ENCODE results near the gene ZSCAN5B.
"Not testable (repeated sequence)": the region's sequence is repeated elsewhere in the genome, so short reads cannot be mapped to it uniquely, and the experiment has no call there.

ZSCAN5B gene

GRCh38 chr19:56217039-56217949, 19.7 kb upstream of the ZSCAN5B start:
- POLR2A ChIA-PET, result no interaction called here
- no peak for TF ChIP-seq CTCF (IDR thresholded peaks at IDR 0.05; ENCODE audit: insufficient read depth, low read length, missing control alignments)
- CTCF ChIA-PET, result no interaction called here
- DNase-seq (ENCODE audit: low read depth, low spot score), result no peak
- peak overlapping the region; percentile 18; the same call in 1 of the 2 replicates for H3K4me3 ChIP-seq (ENCODE audit: low read depth, low read length)

- H3K4me3 ChIP-seq (ENCODE audit: low read depth, low read length), result no peak overlapping the region
- ChIA-PET POLR2A (no interaction called here), CTCF (interaction anchor here (1.9 kb wide), 1 partner anchor 135 kb away, joined by 4 read pairs; no protein-coding TSS in a partner anchor)
- TF ChIP-seq CTCF (IDR thresholded peaks at IDR 0.05; ENCODE audit: insufficient read depth, low read length, missing control alignments), result no peak
- no peak for DNase-seq (ENCODE audit: low read depth, low spot score)
Measured at GRCh38 chr19:56211718-56212117, 14.1 kb upstream of the ZSCAN5B start.

- CTCF ChIA-PET, result interaction anchor here (1.9 kb wide), 1 partner anchor 134 kb away, joined by 4 read pairs; no protein-coding TSS in a partner anchor
- DNase-seq (ENCODE audit: low read depth, low spot score); POLR2A ChIA-PET; H3K4me3 ChIP-seq (ENCODE audit: low read depth, low read length): not testable (repeated sequence)
Measured at GRCh38 chr19:56210036-56210435, 12.5 kb upstream of the ZSCAN5B start.

- ChIA-PET POLR2A (no interaction called here), CTCF (no interaction called here)
- no peak overlapping the region for H3K4me3 ChIP-seq (ENCODE audit: low read depth, low read length)
- no peak for DNase-seq (ENCODE audit: low read depth, low spot score)
- no peak for TF ChIP-seq CTCF (IDR thresholded peaks at IDR 0.05; ENCODE audit: insufficient read depth, low read length, missing control alignments)
Measured at GRCh38 chr19:56209091-56209490, 11.5 kb upstream of the ZSCAN5B start.

GRCh38 chr19:56207581-56207980, 10.0 kb upstream of the ZSCAN5B start:
- POLR2A ChIA-PET; CTCF ChIA-PET; H3K4me3 ChIP-seq (ENCODE audit: low read depth, low read length); DNase-seq (ENCODE audit: low read depth, low spot score): not testable (repeated sequence)

DNA sequence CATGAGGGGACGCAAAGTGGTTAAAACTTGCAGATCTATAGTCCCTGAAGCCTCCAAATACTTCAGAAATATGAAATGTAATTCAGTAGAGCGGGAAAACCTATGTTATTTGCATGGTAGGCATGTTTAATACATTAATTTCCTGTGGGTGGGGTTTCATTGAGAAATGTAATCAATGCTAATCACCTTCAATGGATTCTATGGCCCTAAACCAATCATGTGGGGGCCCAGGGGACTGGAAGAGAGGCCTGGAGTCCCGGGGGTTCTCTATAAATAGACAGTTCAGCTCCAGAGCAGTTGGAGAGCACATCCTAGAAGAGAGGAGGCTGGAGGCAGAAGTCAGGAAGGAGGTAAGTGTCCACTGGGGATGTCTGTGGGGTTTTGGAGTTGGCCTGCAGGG, 4.4 kb upstream of the ZSCAN5B start, which contains the start of gene ZSCAN5C:
Gene ZSCAN5C (plus strand): TSS at position 301 of the 400 bp plus-strand sequence. CDS start 3,641 bp downstream, outside the sequence.
- POLR2A ChIA-PET, result no interaction called here
- CTCF ChIA-PET, result no interaction called here
- H3K4me3 ChIP-seq (ENCODE audit: low read depth, low read length), result no peak within 1 kb of the TSS
- no peak for TF ChIP-seq CTCF (IDR thresholded peaks at IDR 0.05; ENCODE audit: insufficient read depth, low read length, missing control alignments)
- DNase-seq (ENCODE audit: low read depth, low spot score), result no peak

DNA sequence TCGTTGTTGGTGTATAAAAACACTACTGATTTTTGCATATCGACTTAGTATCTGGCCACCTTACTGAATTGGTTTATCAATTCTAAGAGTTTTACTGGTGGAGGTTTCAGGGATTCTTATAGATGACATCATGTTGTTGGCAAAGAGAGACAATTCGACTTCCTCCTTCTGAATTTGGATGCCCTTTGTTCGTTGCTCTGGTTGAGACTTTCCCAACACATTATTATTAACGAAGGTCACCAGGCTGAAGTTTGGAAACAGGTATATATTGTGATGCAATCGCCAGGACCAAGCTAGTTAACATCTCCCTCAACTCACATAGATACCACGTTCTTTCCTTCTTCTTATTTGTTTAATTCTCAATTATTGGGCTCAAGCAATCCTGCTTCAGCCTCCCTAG, 2.1 kb upstream of the ZSCAN5B start:
- no peak overlapping the region for H3K4me3 ChIP-seq (ENCODE audit: low read depth, low read length)
- no peak for DNase-seq (ENCODE audit: low read depth, low spot score)
- CTCF ChIA-PET, result no interaction called here
- POLR2A ChIA-PET, result no interaction called here
- TF ChIP-seq CTCF (IDR thresholded peaks at IDR 0.05; ENCODE audit: insufficient read depth, low read length, missing control alignments), result no peak

All from AG04449 (cell line).